Mesodermal cell (in vitro differentiated cells): Measurements from ENCODE around the gene RPS6KL1.

Source experiments
- H3K27ac ChIP-seq: 2 replicates; pipeline ENCODE4 v1.7.0; 2013; ENCODE audit warnings: mild to moderate bottlenecking, low read depth, low read length, moderate library complexity; ENCODE audit not compliant: severe bottlenecking
- H3K36me3 ChIP-seq: 2 replicates; pipeline ENCODE4 v1.7.1; 2013; ENCODE audit warnings: mild to moderate bottlenecking, low read length, moderate library complexity; ENCODE audit not compliant: control insufficient read depth, insufficient read depth
- H3K4me1 ChIP-seq: one replicate; pipeline ENCODE4 v1.7.1; 2013; ENCODE audit warnings: mild to moderate bottlenecking, low read length; ENCODE audit not compliant: insufficient read depth, control insufficient read depth, poor library complexity, severe bottlenecking
- H3K4me3 ChIP-seq: 2 replicates; pipeline ENCODE4 v1.7.0; 2013; ENCODE audit warnings: low read length, control low read depth, mild to moderate bottlenecking; ENCODE audit not compliant: insufficient read depth, poor library complexity, severe bottlenecking; ENCODE audit errors: extremely low read depth
- H3K9me3 ChIP-seq: 2 replicates; pipeline ENCODE4 v1.7.1; 2013; ENCODE audit warnings: mild to moderate bottlenecking, low read length, moderate library complexity; ENCODE audit not compliant: control insufficient read depth
- WGBS, 2 experiments: methylation state at CpG; one replicate each; pipeline ENCODE4 v1.1.5; 2013; ENCODE audit warnings: missing lambda C conversion rate in 2 of 2; ENCODE audit not compliant: insufficient coverage in 2 of 2; 5-methylcytosine and 5-hydroxymethylcytosine counted together

Gene RPS6KL1

GRCh38 chr14:74920281-74920680 is 2.8 kb downstream of the RPS6KL1 start:
- H3K27ac ChIP-seq: no peak overlapping the region
- no peak overlapping the region for H3K4me3 ChIP-seq
- H3K4me1 ChIP-seq: no peaks in the 10 kb centered on the region
- H3K36me3 ChIP-seq: no peaks in the 10 kb centered on the region
- H3K9me3 ChIP-seq: no peaks in the 10 kb centered on the region
- 93 to 99% methylated on average over 3 to 4 of the region's 4 CpGs for WGBS, 2 experiments

DNA sequence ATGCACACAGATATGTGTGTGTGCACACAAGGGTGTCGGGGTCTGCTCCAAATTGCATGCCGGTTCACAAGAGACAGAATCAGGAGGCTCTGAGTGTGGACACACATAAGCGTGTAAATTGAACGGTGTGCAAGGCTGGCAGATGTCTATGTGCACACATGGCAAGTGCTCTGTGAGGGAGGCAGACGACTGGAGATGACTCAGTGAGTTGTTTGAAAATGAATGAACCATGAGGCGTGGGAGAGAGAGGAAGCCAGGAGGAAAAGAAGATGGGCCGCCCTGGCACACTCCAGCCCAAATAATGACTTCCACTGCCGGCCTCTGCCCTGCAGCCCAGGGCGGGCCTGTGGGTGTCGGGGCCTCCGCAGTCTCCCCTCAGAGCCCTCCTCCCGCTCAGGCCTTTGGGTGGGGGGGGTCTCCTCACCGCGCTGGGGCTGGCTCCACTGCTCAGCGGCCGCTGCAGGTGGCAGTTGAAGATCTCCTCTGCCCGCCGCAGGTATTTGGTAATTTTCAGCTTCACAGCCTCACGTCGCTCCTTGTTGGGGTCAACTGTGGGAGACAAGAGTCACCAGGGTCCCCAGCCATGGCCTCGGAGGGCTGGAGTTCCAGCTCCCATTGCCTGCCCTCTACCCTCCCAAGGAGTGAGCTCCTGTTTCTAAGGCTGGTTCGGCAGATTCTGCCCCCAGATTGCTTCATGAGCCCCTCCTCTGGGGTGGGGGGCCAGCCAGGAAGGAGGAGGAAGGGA is 3.5 kb downstream of the RPS6KL1 start:
- no peak overlapping the region for H3K4me3 ChIP-seq
- H3K27ac ChIP-seq: no peak overlapping the region
- H3K36me3 ChIP-seq: no peaks in the 10 kb centered on the region
- no peaks in the 10 kb centered on the region for H3K4me1 ChIP-seq
- H3K9me3 ChIP-seq: no peaks in the 10 kb centered on the region
- WGBS, 2 experiments: 95% methylated on average over 12 to 16 of the region's 22 CpGs

DNA sequence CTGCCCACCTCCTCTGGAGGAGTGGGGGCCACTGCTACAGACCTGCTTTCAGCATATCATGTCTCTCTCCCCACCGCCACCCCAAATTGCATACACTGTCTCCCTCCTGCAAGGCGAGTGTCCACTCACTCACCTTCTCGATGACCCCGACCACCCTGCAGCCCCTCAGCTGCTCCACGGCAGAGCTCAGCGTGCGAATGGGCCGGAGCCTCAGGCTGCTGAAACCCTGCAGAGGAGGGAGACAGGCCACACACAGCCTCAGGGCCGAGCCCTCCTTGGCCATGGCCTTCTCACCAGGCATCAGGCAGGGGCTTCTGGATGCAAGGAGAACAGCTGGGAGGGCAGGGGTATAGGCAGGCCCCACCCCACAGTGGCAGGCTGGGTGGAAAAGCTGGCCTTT is 4.7 kb downstream of the RPS6KL1 start:
- Histone ChIP-seq H3K36me3 (no peaks in the 10 kb centered on the region), H3K4me3 (no peak overlapping the region), H3K9me3 (no peaks in the 10 kb centered on the region), H3K27ac (no peak overlapping the region), H3K4me1 (no peaks in the 10 kb centered on the region)
- WGBS, 2 experiments: 94 to 97% methylated on average over 8 to 9 of the region's 9 CpGs

GRCh38 chr14:74917646-74918081 is 5.4 kb downstream of the RPS6KL1 start:
- no peaks in the 10 kb centered on the region for H3K36me3 ChIP-seq
- H3K9me3 ChIP-seq: no peaks in the 10 kb centered on the region
- no peak overlapping the region for H3K27ac ChIP-seq
- WGBS, 2 experiments: 90 to 92% methylated on average over 10 to 12 of the region's 13 CpGs
- H3K4me3 ChIP-seq: no peak overlapping the region
- H3K4me1 ChIP-seq: no peaks in the 10 kb centered on the region

DNA sequence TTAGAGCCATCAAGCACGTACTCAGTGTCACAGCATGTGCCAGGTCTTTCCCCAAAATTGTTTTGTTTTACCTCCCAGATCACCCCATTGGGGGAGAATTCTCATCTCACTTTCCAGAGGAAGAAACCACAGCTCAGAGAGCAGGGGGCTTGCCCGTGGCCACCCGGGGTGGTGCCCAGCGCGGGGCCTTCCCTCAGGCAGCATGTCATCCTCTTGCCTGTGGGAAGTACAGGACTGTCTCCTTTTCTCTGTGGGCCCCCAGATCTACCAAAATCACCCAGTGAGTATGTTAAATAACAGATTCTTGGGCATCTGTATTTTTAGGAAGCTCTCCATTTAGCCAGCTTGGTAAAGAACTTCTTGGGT is 5.9 kb downstream of the RPS6KL1 start:
- no peak overlapping the region for H3K27ac ChIP-seq
- 88 to 100% methylated on average over 1 to 3 of the region's 5 CpGs for WGBS, 2 experiments
- no peaks in the 10 kb centered on the region for H3K36me3 ChIP-seq
- no peaks in the 10 kb centered on the region for H3K9me3 ChIP-seq
- H3K4me3 ChIP-seq: no peak overlapping the region
- no peaks in the 10 kb centered on the region for H3K4me1 ChIP-seq

DNA sequence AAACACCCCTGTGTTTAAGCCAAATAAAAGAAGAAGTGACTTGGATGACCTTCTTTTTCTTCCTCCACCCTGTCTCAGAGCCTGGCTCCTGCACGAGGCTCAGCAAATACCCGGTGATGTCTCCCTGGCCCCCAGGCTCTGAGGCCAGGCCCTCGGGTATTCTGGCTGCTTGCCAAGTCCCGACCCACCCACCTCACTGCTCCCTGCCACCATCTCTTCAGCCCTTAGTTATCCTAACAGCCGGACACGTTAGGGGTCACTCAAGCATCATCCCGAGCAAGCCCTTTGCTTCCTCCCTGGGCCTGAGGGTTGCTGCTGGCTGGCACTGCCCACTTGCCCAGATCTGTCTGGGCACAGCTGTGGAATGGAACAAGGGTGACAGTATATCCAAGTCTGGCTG is 7.2 kb downstream of the RPS6KL1 start:
- 89 to 92% methylated on average over 4 to 6 of the region's 7 CpGs for WGBS, 2 experiments

DNA sequence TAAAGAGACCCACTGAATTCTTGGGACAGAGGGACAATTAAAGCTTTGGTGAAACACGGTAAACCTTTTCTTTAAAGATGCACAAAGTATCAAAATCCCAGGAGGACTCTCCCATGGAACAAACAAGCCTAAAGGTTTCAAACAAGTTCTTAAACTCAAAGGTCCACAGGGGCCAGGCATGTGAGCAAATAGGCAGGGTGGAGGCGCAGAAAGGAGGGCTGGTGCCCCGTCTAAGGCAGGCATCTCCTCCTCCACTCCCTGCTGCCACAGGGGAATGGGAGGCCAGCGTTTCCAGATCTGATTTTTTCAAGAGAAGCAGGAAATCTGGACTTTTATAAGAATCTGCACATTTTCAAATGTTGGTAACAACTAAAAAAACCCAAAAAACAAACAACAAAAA is 7.6 kb downstream of the RPS6KL1 start:
- 88 to 100% methylated on average over 3 of the region's 4 CpGs for WGBS, 2 experiments
- H3K9me3 ChIP-seq: no peaks in the 10 kb centered on the region
- H3K4me1 ChIP-seq: peaks cover 4% of the 10 kb centered on the region
- H3K27ac ChIP-seq: no peak overlapping the region
- no peak overlapping the region for H3K4me3 ChIP-seq
- H3K36me3 ChIP-seq: no peaks in the 10 kb centered on the region

More for the DNA sequence above, 7.2 kb downstream of the RPS6KL1 start:
- no peak overlapping the region for H3K4me3 ChIP-seq
- H3K27ac ChIP-seq: no peak overlapping the region
- peaks cover 4% of the 10 kb centered on the region for H3K4me1 ChIP-seq
- no peaks in the 10 kb centered on the region for H3K9me3 ChIP-seq
- no peaks in the 10 kb centered on the region for H3K36me3 ChIP-seq

DNA sequence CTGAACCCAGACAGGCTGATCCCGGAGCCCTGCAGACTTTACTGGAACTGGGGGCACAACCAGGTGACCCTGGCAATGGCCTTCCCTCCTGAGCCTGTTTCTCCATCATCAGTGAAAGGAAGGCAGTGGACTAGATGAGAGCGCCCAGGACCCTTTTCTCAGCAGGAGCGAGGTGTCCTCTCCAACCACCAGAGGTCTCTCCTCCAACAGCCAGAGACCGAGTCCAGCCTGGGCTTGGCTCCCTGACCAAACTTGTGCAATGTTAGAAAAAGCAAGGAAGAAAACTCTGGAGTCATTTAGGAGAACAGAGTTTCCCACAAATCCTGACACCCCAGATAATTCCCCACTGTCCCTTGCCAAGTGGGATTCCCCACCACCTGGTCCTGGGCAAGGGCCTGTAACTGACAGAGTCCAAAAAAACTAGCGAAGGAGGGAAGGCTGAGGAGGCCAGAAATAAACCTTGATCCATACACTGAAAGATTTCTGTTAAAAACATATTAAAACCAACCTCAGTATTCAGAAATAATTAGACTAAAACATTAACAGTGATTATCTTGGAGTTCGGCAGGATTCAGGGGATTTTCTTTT is 9.0 kb downstream of the RPS6KL1 start:
- Histone ChIP-seq H3K9me3 (no peaks in the 10 kb centered on the region), H3K27ac (no peak overlapping the region), H3K4me3 (no peak overlapping the region), H3K36me3 (no peaks in the 10 kb centered on the region), H3K4me1 (peaks cover 4% of the 10 kb centered on the region)
- 50 to 67% methylated on average over 4 to 5 of the region's 6 CpGs for WGBS, 2 experiments

DNA sequence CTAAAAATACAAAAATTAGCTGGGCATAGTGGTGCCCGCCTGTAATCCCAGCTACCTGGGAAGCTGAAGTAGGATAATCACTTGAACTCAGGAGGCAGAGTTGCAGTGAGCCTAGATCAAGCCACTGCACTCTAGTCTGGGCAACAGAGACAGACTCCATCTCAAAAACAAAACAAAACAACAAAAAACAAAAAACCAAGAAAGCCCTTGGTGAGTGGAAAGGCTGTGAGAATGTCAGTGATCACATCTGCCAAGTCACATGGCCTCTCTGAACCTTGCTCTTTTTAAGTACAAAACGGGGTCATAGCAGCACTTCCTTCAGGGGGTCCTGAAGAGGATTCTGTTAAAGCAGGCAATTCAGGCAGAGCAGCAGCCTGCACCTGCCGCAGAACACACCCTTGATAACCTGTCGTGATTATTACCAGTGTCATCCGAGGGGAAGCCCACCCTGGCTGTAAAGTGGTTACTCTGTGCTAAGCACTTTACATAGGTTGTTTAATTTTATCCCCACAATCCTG is 9.6 kb downstream of the RPS6KL1 start:
- 77 to 100% methylated on average over 1 to 5 of the region's 5 CpGs for WGBS, 2 experiments
- no peak overlapping the region for H3K27ac ChIP-seq
- peaks cover 4% of the 10 kb centered on the region for H3K4me1 ChIP-seq
- no peaks in the 10 kb centered on the region for H3K9me3 ChIP-seq
- H3K4me3 ChIP-seq: no peak overlapping the region
- H3K36me3 ChIP-seq: no peaks in the 10 kb centered on the region

- no peaks in the 10 kb centered on the region for H3K36me3 ChIP-seq
- H3K4me3 ChIP-seq: no peak overlapping the region
- peaks cover 4% of the 10 kb centered on the region for H3K4me1 ChIP-seq
- no peaks in the 10 kb centered on the region for H3K9me3 ChIP-seq
- 96 to 100% methylated on average over 7 to 8 of the region's 10 CpGs for WGBS, 2 experiments
- H3K27ac ChIP-seq: no peak overlapping the region
Observed at GRCh38 chr14:74912801-74913200, 10.3 kb downstream of the RPS6KL1 start.

DNA sequence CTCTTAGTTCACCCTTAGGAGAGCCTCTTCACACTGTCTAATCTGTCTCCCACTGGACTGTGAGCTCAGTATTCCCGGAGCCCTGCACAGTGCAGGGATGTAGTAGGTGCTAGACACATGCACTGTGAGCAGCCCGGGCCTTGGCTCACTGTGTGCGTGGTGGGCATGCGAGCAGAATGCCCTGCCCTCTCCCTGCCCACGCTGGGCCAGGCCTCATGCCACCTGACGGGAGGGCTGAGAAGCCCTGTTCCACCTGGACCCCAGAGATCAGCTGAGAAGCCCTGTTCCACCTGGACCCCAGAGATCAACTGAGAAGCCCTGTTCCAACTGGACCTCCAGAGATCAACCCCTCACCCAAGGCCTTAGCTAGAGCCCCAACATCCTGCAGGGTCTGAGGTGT is 10.9 kb downstream of the RPS6KL1 start:
- Histone ChIP-seq H3K4me3 (no peak overlapping the region), H3K4me1 (peaks cover 4% of the 10 kb centered on the region), H3K36me3 (peaks cover 1% of the 10 kb centered on the region), H3K27ac (no peak overlapping the region), H3K9me3 (no peaks in the 10 kb centered on the region)
- 95% methylated on average over 4 to 6 of the region's 6 CpGs for WGBS, 2 experiments
